ENCODE data around the gene PIM1. TPM values are rescaled to one million over a fixed set of nuclear protein-coding genes. Genes with fewer than 3 reads are reported as not detected.
A peak's percentile ranks its signal among the peaks of the same experiment; 100 is the strongest.

Gene PIM1
- total RNA-seq, 1 experiment from 2014 or later: 47.5 TPM

DNA sequence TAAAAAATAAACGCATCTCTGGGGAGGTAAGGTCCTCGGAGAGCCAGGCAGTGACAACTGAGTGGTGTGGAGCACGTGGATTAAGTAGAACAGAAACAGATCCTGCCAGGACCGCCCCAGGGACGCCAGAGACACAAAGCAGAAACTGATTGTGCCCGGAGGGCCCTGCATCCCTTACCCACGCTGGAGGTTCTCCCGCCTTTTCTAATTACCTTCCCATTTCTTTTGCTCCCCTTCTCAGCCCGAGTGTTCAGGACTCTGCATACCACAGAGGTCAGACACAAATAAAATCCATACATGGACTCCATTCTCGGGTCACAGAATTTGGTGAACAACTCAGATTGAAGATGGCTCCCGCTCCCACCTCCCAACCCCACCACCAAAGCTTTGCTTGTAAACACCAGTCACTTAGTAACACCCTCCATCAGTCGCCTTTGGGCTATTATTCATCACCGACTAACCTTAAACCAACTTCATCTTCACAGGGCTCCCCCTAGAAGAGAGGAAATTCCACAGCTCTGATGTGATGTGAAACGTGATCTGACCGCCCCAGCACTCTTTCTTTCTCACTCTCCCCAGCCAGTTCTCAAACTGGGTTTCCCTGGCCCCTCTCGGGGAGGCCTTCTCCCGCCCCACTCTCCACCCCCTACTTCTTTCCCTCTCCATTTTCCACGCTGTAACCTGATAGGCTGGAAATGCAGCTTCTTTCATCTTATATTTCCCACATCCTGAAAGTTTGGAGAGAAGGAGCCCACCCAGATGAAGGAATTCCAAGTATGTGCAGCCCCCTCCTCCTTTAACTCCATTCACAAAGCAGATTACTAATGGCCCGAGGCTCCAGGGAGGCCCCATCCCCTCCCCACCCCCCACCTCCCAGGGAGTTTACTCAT is 32.5 kb upstream of the PIM1 start:
- peaks cover 63 to 82% of the 10 kb centered on the region in 2 experiments for H3K4me1 Mint-ChIP-seq
- H3K27ac Mint-ChIP-seq: peak overlapping the region; percentile 100
- Histone ChIP-seq H4K91ac (ENCODE audit: insufficient read length, low read depth, low read length) (peak overlapping the region; percentile 97), H3K4ac (ENCODE audit: low read depth, low read length) (peak overlapping the region; percentile 94; the same call in 1 of the 2 replicates), H2AFZ (ENCODE audit: low read length) (no peak overlapping the region), H3K79me1 (ENCODE audit: insufficient read depth, low read depth, low read length, poor library complexity, severe bottlenecking) (no peaks in the 10 kb centered on the region), H4K20me1 (ENCODE audit: control insufficient read depth, insufficient read depth, insufficient read length) (no peaks in the 10 kb centered on the region), H3K27ac (ENCODE audit: insufficient read length, low read depth, low read length) (peak overlapping the region; percentile 100), H3K9me3 (ENCODE audit: control insufficient read depth, low read depth, low read length) (no peaks in the 10 kb centered on the region), H2AK5ac (ENCODE audit: insufficient read length, low read length) (peak overlapping the region; percentile 93), H2BK120ac (ENCODE audit: low read depth, low read length, poor library complexity, severe bottlenecking) (peak overlapping the region; percentile 100), H3K23ac (ENCODE audit: insufficient read length, low read depth, low read length) (no peak overlapping the region), H3K18ac (ENCODE audit: insufficient read length, low read depth, low read length) (peak overlapping the region; percentile 98), H3K9ac (ENCODE audit: extremely low read depth, insufficient read length, low read length) (peak overlapping the region; percentile 99), H2BK12ac (ENCODE audit: insufficient read length, low read depth, low read length) (peak overlapping the region; percentile 93), H2BK5ac (ENCODE audit: insufficient read length, low read length) (peak overlapping the region; percentile 99), H3K23me2 (ENCODE audit: insufficient read length, low read depth, low read length, poor library complexity, severe bottlenecking) (peaks cover 19% of the 10 kb centered on the region), H2BK20ac (ENCODE audit: low read depth, low read length, poor library complexity, severe bottlenecking) (no peak overlapping the region), H3K27me3 (ENCODE audit: insufficient read depth, low read length) (no peaks in the 10 kb centered on the region), H3K79me2 (ENCODE audit: insufficient read depth, low read length) (peaks cover 20% of the 10 kb centered on the region; the same call in 1 of the 2 replicates), H3K4me1 (ENCODE audit: insufficient read depth, low read length) (peaks cover 7% of the 10 kb centered on the region; the same call in 1 of the 2 replicates), H2BK15ac (ENCODE audit: low read depth, low read length) (no peak overlapping the region), H3K56ac (ENCODE audit: insufficient read length, low read depth, low read length) (peak overlapping the region; percentile 97), H3T11ph (ENCODE audit: low read length) (peak overlapping the region; percentile 97), H4K5ac (ENCODE audit: insufficient read length, low read depth, low read length) (peak overlapping the region; percentile 95), H3K4me2 (ENCODE audit: insufficient read depth, insufficient read length, low read length) (peak overlapping the region; percentile 88), H4K8ac (replicated peaks; ENCODE audit: insufficient read length, low read depth, low read length) (peak overlapping the region; percentile 46), H3K14ac (ENCODE audit: insufficient read depth, low read length) (peak overlapping the region; percentile 99)
- TF ChIP-seq, protein P1, sequence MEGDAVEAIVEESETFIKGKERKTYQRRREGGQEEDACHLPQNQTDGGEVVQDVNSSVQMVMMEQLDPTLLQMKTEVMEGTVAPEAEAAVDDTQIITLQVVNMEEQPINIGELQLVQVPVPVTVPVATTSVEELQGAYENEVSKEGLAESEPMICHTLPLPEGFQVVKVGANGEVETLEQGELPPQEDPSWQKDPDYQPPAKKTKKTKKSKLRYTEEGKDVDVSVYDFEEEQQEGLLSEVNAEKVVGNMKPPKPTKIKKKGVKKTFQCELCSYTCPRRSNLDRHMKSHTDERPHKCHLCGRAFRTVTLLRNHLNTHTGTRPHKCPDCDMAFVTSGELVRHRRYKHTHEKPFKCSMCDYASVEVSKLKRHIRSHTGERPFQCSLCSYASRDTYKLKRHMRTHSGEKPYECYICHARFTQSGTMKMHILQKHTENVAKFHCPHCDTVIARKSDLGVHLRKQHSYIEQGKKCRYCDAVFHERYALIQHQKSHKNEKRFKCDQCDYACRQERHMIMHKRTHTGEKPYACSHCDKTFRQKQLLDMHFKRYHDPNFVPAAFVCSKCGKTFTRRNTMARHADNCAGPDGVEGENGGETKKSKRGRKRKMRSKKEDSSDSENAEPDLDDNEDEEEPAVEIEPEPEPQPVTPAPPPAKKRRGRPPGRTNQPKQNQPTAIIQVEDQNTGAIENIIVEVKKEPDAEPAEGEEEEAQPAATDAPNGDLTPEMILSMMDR (conservative IDR thresholded peaks at IDR 0.05): no peak
- peaks cover 0 to 3% of the 10 kb centered on the region in 2 experiments; a peak in 2 of 5 replicates for H3K9me3 Mint-ChIP-seq
- H3K4me3 Mint-ChIP-seq: peak overlapping the region; percentile 89 to 94
- H3K36me3 Mint-ChIP-seq (ENCODE audit: insufficient read depth in 1 of 3, low read depth in 3 of 3): peaks cover 8 to 17% (median 9%) of the 10 kb centered on the region in 3 experiments
- peak; percentile 94 for DNase-seq
- no CpG with 5 or more reads among the region's 19 CpGs for WGBS (ENCODE audit: extremely low coverage, insufficient read length, low lambda C conversion rate)
- no peaks in the 10 kb centered on the region for H3K27me3 Mint-ChIP-seq (ENCODE audit: low read depth)
